K562 (cell line): ENCODE measurements around the gene ANAPC5.

Source experiments
- SPI1 ChIP-seq: IDR thresholded peaks from 2 replicates; pipeline ENCODE4 v1.6.1; 2011; ENCODE audit warnings: low read depth, low read length, control low read depth, borderline replicate concordance
- TCFL5 ChIP-seq: fragments of 250-450 bp; sonication (Bioruptor Pico); conservative IDR thresholded peaks from 2 replicates; pipeline ENCODE4 v1.6.1; 2021; ENCODE audit warnings: mild to moderate bottlenecking, moderate library complexity, matching md5 sums

DNA sequence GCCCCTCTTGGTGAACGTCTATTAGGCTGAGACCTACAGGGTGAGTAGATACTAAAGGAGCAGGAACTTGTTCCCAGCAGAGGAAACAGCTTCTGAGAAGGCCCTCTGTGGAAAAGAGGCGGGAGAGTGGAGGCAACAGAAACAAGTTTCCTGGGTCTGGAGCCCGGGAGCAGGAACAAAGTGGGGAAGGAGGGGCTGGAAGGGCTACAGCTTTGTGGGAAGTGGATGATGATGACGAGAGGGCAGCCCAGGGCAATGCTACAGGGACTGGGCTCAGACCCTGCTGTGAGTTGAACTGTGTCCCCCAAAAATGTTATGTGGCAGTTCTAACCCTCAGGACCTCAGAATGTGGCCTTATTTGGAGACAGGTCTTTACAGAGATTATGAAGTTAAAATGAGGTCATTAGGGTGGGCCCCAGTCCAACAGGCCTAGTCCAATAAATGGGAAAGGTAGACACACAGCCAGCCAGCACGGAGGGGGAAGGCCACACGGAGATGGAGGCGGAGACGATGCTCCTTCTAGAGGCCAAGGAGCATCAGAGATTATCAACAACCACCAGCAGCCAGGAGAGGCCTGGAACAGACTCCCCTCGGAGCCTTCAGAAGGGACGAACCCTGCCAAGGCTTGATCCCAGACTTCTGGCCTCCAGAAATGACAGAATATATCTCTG, 70.0 kb downstream of the ANAPC5 start:
- no peak for TF ChIP-seq SPI1
- TF ChIP-seq TCFL5: no peak
